Hepatocyte (in vitro differentiated cells): Measurements from ENCODE around the gene PACRG.

Source experiments
- EZH2 ChIP-seq: fragments of 200-600 bp; sonication (generic); IDR thresholded peaks from 2 replicates; pipeline ENCODE4 v1.6.1; 2016; ENCODE audit warnings: antibody characterized with exemption, mild to moderate bottlenecking, borderline replicate concordance
- EZH2phosphoT487 ChIP-seq: fragments of 200-600 bp; sonication (generic); IDR thresholded peaks from one replicate; pipeline ENCODE4 v1.6.1; 2018; ENCODE audit warnings: antibody characterized with exemption, mild to moderate bottlenecking, low read depth, moderate library complexity; ENCODE audit not compliant: unreplicated experiment, severe bottlenecking
- TF ChIP-seq, protein P1 (sequence below): fragments of 200-600 bp; sonication (generic); IDR thresholded peaks from 2 replicates; pipeline ENCODE4 v1.5.1; 2016; ENCODE audit warnings: antibody characterized with exemption, mild to moderate bottlenecking; ENCODE audit not compliant: poor library complexity

DNA sequence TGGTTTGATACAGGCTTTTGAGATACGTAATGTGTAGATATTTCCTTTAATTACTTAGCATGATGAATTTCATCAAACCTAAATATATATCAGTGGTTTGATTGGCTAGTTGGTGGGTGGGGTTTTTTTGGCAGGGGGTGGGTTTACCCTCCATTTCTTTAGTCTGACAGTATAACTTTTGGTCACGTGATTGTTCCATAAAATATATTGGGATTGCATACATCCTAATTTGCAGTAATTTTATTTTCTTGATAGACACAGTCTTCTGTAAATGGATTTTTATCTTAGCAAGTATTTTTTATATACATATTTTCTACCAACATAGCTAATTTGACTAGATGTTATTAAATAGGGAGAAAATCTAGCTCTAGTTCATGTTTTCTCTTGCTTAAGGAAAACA lies 509.3 kb downstream of the PACRG start:
- TF ChIP-seq, protein P1, sequence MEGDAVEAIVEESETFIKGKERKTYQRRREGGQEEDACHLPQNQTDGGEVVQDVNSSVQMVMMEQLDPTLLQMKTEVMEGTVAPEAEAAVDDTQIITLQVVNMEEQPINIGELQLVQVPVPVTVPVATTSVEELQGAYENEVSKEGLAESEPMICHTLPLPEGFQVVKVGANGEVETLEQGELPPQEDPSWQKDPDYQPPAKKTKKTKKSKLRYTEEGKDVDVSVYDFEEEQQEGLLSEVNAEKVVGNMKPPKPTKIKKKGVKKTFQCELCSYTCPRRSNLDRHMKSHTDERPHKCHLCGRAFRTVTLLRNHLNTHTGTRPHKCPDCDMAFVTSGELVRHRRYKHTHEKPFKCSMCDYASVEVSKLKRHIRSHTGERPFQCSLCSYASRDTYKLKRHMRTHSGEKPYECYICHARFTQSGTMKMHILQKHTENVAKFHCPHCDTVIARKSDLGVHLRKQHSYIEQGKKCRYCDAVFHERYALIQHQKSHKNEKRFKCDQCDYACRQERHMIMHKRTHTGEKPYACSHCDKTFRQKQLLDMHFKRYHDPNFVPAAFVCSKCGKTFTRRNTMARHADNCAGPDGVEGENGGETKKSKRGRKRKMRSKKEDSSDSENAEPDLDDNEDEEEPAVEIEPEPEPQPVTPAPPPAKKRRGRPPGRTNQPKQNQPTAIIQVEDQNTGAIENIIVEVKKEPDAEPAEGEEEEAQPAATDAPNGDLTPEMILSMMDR: no peak
- TF ChIP-seq EZH2: no peak
- TF ChIP-seq EZH2phosphoT487: no peak
